ENCODE measurements around the gene ADGRB3.

- TF ChIP-seq, protein P1, sequence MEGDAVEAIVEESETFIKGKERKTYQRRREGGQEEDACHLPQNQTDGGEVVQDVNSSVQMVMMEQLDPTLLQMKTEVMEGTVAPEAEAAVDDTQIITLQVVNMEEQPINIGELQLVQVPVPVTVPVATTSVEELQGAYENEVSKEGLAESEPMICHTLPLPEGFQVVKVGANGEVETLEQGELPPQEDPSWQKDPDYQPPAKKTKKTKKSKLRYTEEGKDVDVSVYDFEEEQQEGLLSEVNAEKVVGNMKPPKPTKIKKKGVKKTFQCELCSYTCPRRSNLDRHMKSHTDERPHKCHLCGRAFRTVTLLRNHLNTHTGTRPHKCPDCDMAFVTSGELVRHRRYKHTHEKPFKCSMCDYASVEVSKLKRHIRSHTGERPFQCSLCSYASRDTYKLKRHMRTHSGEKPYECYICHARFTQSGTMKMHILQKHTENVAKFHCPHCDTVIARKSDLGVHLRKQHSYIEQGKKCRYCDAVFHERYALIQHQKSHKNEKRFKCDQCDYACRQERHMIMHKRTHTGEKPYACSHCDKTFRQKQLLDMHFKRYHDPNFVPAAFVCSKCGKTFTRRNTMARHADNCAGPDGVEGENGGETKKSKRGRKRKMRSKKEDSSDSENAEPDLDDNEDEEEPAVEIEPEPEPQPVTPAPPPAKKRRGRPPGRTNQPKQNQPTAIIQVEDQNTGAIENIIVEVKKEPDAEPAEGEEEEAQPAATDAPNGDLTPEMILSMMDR (conservative IDR thresholded peaks at IDR 0.05; ENCODE audit: low read length), result no peak
- no peak for TF ChIP-seq EZH2phosphoT487 (IDR thresholded peaks at IDR 0.05; ENCODE audit: borderline replicate concordance, low read depth, low read length)
These were observed 503.1 kb downstream of the ADGRB3 start for GRCh38 chr6:69138148-69138547.

All from OCI-LY7 (cell line).